Activated CD8-positive, alpha-beta memory T cell treated with anti-CD3 and anti-CD28 coated beads, Interleukin-2, amount 50 U/mL, for 24 hours (primary cell): ENCODE measurements around the gene CFAP97D2.

Experiments
- DNase-seq: peaks from one replicate; pipeline ENCODE4 v3.0.0-alpha.2; 2020; ENCODE audit errors: extremely low read depth

CFAP97D2 gene

GRCh38 chr13:114199954-114200353 is 20.9 kb downstream of the CFAP97D2 start:
- no peak for DNase-seq

- DNase-seq, result no peak
Measured at GRCh38 chr13:114200399-114200911, 21.4 kb downstream of the CFAP97D2 start.

- DNase-seq, result no peak
Measured at GRCh38 chr13:114202581-114202980, 23.5 kb downstream of the CFAP97D2 start.

- no peak for DNase-seq
Measured at GRCh38 chr13:114203536-114203935, 24.5 kb downstream of the CFAP97D2 start.

- no peak for DNase-seq
Measured at GRCh38 chr13:114204894-114205293, 25.8 kb downstream of the CFAP97D2 start.

- DNase-seq, result no peak
Measured at GRCh38 chr13:114208134-114208533, 29.1 kb downstream of the CFAP97D2 start.

- DNase-seq, result no peak
Measured at GRCh38 chr13:114211446-114212157, 32.5 kb downstream of the CFAP97D2 start.

- no peak for DNase-seq
Measured at GRCh38 chr13:114212158-114212495, 33.1 kb downstream of the CFAP97D2 start.

GRCh38 chr13:114213980-114214379 is 34.9 kb downstream of the CFAP97D2 start:
- no peak for DNase-seq

- DNase-seq, result no peak
Measured at GRCh38 chr13:114219392-114219791, 40.3 kb downstream of the CFAP97D2 start.

GRCh38 chr13:114222461-114222968 is 43.5 kb downstream of the CFAP97D2 start:
- DNase-seq, result no peak

GRCh38 chr13:114224201-114224600 is 45.1 kb downstream of the CFAP97D2 start:
- no peak for DNase-seq

- no peak for DNase-seq
Measured at GRCh38 chr13:114225610-114226009, 46.6 kb downstream of the CFAP97D2 start.

- no peak for DNase-seq
Measured at GRCh38 chr13:114226088-114226487, 47.0 kb downstream of the CFAP97D2 start.

GRCh38 chr13:114226699-114227323 is 47.8 kb downstream of the CFAP97D2 start:
- DNase-seq, result peak; percentile 66

- no peak for DNase-seq
Measured at GRCh38 chr13:114227528-114227927, 48.5 kb downstream of the CFAP97D2 start.

- DNase-seq, result no peak
Measured at GRCh38 chr13:114228176-114228575, 49.1 kb downstream of the CFAP97D2 start.

- DNase-seq, result no peak
Measured at GRCh38 chr13:114229506-114229905, 50.4 kb downstream of the CFAP97D2 start.

- no peak for DNase-seq
Measured at GRCh38 chr13:114230117-114230516, 51.1 kb downstream of the CFAP97D2 start.

- DNase-seq, result no peak
Measured at GRCh38 chr13:114230575-114230974, 51.5 kb downstream of the CFAP97D2 start.

- no peak for DNase-seq
Measured at GRCh38 chr13:114231886-114232285, 52.8 kb downstream of the CFAP97D2 start.

GRCh38 chr13:114234266-114234644 is 55.2 kb downstream of the CFAP97D2 start:
- no peak for DNase-seq
